SJCRH30 (cell line): Measurements from ENCODE around the gene SMIM20. TPM values are rescaled to one million over a fixed set of nuclear protein-coding genes. Genes with fewer than 3 reads are reported as not detected.

ENCODE experiments used
- DNase-seq, 2 experiments: peaks; one replicate each; pipeline ENCODE4 v3.0.0-alpha.2; 2015 to 2020
- H3K27ac ChIP-seq: fragments of 250-450 bp; sonication (Bioruptor Pico); 2 replicates; pipeline ENCODE4 v1.5.1; 2020; ENCODE audit warnings: mild to moderate bottlenecking, moderate library complexity
- H3K27me3 ChIP-seq: fragments of 250-450 bp; sonication (Bioruptor Pico); 2 replicates; pipeline ENCODE4 v1.5.1; 2020; ENCODE audit warnings: mild to moderate bottlenecking, moderate library complexity
- H3K36me3 ChIP-seq: fragments of 250-450 bp; sonication (Bioruptor Pico); 2 replicates; pipeline ENCODE4 v1.5.1; 2020; ENCODE audit warnings: mild to moderate bottlenecking, moderate library complexity
- H3K4me1 ChIP-seq: fragments of 250-450 bp; sonication (Bioruptor Pico); 2 replicates; pipeline ENCODE4 v1.5.1; 2020; ENCODE audit warnings: mild to moderate bottlenecking, moderate library complexity
- H3K4me3 ChIP-seq: fragments of 250-450 bp; sonication (Bioruptor Pico); 2 replicates; pipeline ENCODE4 v1.5.1; 2020; ENCODE audit warnings: mild to moderate bottlenecking, moderate library complexity
- H3K9me3 ChIP-seq: fragments of 250-450 bp; sonication (Bioruptor Pico); replicated peaks from 2 replicates; pipeline ENCODE4 v1.5.1; 2020; ENCODE audit warnings: mild to moderate bottlenecking, moderate library complexity
- total RNA-seq: library from RNA; depleted of rRNA; stranded (reverse); fragments of >200 nt; shearing (Covaris generic); gene quantifications from 2 replicates; pipeline ENCODE4 v1.2.3, GENCODE V29; 2014; rRNA removed

The SMIM20 gene
- total RNA-seq, 1 experiment from 2014 or later, result 40.6 TPM

DNA sequence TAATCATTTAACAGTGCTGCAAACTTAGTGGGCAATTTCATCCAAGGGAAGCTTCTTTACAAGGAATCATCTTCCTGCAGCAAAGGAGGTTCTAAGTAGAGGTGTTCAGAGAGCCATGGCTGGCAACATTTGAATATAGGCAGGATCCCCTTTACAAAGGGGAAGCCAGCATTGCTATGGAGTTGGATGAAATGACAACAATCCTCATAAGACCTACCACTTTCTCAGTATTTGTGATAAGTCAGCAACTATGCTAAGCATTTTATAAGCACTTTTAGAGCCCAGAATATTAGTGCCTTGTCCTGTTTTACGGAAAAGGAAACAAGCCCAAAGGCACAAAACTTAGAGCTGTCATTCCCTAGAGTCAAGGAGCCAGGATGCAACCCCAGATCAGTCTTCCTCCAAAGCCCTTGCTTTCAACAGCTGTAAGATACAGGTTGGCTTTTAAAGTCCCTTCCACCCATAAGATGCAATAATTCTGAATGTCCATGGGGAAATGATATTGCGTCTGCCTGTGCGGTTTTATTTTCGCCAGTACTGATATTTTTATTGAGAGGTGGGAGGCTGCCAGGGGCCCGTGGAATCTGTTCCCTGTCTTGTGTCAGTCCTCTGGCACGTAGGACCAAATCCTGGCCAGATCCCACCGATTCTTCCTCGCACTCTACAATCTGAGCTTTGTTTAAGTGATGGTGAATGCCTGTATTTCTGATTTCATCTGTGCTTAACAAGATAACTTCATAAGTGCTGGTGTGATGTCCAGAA lies 59.1 kb downstream of the SMIM20 start:
- H3K36me3 ChIP-seq, result no peaks in the 10 kb centered on the region
- DNase-seq, result no peak
- H3K4me3 ChIP-seq, result no peak overlapping the region
- peaks cover 17% of the 10 kb centered on the region for H3K4me1 ChIP-seq
- no peaks in the 10 kb centered on the region for H3K9me3 ChIP-seq
- no peak overlapping the region for H3K27ac ChIP-seq
- H3K27me3 ChIP-seq, result no peaks in the 10 kb centered on the region

DNA sequence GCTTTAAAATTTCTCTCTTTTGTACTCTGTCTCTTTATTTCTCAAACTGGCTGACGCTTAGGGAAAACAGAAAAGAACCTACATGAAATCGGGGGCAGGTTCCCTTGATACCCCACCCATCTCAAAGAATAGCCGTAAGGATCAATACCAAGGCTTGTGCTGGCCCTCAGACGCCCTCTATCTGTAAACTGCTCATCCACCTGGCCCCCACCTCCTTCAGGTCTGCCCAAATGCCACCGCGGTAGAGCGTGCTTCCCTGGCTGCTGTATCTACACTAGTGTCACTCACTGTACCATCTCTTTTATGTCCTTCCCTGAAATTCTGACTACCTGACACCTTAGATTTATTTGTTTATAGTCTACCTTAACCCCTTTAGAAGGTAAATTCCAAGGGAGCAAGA lies 62.8 kb downstream of the SMIM20 start:
- H3K4me1 ChIP-seq, result peaks cover under 1% of the 10 kb centered on the region; the same call in 1 of the 2 replicates
- H3K36me3 ChIP-seq, result no peaks in the 10 kb centered on the region
- H3K27me3 ChIP-seq, result no peaks in the 10 kb centered on the region
- no peak overlapping the region for H3K4me3 ChIP-seq
- H3K27ac ChIP-seq, result no peak overlapping the region
- DNase-seq, result no peak
- no peaks in the 10 kb centered on the region for H3K9me3 ChIP-seq

DNA sequence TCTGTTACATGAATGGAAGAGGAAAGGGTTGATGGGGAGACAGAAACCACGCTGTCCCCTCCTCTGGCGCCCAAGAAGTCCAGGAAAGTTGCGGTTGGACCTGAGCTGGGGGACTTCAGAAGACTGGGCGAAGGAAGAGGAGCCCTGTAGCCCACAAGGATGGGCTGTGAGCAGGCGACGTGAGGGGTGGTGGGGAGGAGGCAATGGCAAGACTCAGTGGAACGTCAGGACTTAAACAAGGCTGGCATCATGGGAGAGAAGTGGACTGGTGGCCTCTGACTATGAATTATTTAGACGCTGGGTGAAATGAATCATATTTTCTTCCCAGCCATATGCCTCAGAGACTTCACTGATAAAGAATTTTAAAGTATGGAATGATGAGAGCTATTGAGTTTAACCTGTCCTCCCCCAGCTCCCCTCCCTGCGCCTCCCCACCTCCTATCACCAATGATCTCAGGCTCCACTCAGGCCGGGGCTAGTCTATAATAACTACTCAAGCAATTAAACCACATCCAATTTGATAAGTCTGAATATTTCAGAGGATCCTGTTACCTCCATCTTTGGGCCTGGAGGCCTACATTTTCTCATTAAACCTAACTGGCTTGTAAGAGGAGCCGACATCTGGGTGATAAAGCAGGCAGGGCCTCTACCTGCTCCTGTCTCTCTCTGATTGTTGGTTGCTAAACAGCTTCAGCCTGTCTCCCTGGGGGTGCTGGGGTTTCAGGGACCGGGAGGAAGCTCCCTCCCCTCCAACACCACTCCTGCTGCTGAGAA lies 63.6 kb downstream of the SMIM20 start:
- Histone ChIP-seq H3K4me3 (no peak overlapping the region), H3K9me3 (no peaks in the 10 kb centered on the region), H3K27me3 (no peaks in the 10 kb centered on the region), H3K4me1 (no peaks in the 10 kb centered on the region), H3K36me3 (no peaks in the 10 kb centered on the region), H3K27ac (no peak overlapping the region)
- DNase-seq, result no peak

DNA sequence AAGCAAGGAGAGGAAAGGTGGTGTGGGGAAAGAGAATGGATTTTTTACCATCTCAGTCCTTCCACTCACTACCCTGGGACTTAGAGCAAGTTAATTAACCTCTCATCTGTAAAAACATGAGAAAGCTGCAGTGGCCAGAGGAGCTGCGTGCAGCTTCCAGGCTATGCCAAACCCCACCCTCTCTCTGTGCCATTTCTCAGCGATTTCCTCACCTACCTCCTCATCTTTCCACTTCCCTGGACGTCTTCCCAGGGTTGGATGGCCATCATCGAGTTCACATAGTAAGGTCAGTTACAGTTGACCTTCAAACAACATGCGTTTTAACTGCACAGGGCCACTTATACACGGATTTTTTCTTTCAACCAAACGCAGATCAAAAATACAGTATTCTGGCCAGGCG lies 64.3 kb downstream of the SMIM20 start:
- no peak overlapping the region for H3K27ac ChIP-seq
- no peak for DNase-seq
- no peak overlapping the region for H3K4me3 ChIP-seq
- no peaks in the 10 kb centered on the region for H3K9me3 ChIP-seq
- H3K27me3 ChIP-seq, result no peaks in the 10 kb centered on the region
- no peaks in the 10 kb centered on the region for H3K36me3 ChIP-seq
- no peaks in the 10 kb centered on the region for H3K4me1 ChIP-seq

Other genes with a start within 250 kb of the SMIM20 start
- gene SEL1L3, start 51.2 kb upstream of the SMIM20 start, total RNA-seq, result 37.6 and 52.3 TPM in 2 replicates